Raji (cell line): ENCODE data around the gene TLNRD1.

Experiments used
- POLR2A ChIP-seq: IDR thresholded peaks from 2 replicates; pipeline ENCODE4 v1.6.1; 2011; ENCODE audit warnings: low read depth, low read length, control low read depth; ENCODE audit not compliant: insufficient read depth

Gene TLNRD1

DNA sequence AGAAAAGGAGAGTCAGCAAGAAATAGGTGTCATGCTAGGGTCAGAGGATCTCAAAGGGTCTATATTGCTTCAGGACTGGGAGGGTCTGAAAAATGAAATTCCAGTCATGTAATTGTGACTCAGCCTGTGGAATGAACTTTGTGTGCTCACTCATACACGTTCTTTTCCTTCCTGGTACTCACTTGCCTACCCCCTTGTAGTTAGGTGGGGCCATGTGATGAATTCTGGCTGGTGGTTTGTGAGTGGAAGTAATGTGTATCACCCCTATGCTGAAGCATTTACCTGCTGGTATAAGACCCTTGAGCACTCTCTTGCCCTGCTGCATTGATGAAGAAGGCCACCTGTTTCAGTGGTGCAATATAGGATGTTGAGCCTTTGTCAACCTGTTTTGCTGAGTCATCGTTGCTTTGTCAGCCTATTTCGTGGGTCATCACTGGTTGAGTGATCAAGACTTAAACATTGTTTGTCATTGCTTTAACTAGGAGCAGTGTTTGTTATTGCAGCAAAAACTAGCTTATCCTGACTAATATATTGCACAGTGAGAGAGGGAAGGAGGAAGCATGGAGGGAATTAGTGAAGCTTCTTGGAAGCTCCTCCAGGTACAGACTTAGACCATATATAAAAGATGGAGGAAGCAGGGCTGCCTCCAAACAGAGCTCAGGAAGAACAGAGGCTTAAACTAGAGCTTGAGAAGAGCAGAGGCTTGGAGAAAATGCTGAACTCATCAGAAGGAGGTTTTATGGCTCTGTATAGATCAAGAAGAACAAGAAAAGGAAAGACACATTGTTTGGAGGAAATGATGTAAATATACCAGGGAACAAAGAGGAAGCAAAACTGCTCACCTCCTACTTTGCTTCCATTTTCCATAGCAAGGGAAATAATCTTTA is 28.9 kb downstream of the TLNRD1 start:
- no peak for TF ChIP-seq POLR2A

DNA sequence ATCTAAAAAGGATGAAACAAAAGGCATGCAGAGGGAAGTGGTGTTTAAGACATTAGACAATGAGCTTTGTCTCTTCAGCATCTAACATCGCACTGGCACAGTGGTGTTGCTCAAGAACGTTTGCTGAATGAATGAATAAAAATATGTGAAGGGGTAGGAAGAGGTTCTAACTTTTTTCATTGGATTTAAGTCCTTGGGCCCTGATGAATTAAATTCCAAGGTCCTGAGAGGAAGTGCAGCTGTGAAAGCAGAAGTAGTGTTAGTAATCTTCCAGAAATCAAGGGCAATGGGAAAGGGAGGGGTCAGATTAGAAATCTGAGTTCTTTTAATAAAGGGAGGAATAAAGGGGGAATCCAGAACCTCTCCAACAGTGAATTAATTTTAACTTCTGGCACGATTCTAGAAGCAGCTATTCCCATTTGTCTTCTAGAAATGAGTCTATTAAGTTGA is 29.6 kb downstream of the TLNRD1 start:
- TF ChIP-seq POLR2A, result no peak

DNA sequence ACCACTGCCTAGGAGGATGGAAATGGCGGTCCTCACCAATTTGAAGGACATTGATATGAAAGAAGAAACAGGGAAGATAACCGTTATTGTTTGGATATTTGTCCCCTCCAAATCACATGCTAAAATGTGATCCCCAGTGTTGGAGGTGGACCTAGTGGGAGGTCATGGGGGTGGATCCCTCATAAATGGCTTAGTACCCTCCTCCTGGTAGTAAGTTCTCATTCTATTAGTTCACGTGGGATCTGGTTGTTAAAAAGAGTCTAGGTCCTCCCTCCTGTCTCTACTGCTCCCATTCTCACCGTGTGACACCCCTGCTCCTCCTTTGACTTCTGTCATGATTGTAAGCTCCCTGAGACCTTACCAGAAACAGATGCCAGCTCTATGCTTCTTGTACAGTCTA is 30.5 kb downstream of the TLNRD1 start:
- no peak for TF ChIP-seq POLR2A

DNA sequence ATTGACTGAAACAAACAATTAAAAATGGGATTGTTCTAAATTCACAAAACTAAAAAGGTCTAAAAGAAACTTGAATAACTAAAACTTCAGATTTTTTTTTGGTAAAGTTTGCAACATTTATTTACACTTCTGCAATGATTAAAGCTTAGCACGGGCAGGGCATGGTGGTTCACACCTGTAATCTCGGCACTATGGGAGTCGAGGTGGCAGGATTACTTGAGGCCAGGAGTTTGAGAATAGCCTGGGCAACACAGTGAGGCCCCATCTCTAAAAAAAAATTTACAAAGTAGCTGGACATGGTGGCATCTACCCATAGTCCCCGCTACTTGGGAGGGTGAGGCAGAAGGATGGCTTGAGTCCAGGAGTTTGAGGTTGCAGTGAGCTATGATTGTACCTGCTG is 31.6 kb downstream of the TLNRD1 start:
- no peak for TF ChIP-seq POLR2A

DNA sequence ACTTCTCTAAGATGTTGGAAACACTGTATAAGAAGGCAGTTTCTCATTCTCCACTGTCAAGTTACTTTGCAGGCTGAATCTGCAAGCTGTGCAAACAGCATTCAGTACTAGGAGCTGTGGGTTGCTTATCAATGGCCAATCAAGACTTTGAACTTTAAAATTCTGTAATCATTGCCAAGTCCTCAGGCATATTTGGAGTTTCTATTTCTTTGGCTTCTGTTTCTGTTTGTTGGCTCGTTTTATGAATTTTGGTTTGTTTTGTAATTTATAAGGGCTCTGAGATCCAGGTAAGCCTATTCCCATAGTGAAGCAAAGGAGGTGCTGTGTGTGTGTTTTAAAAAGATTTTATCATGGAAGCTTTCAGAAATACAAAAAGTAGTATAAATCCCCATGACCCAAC is 32.1 kb downstream of the TLNRD1 start:
- no peak for TF ChIP-seq POLR2A

DNA sequence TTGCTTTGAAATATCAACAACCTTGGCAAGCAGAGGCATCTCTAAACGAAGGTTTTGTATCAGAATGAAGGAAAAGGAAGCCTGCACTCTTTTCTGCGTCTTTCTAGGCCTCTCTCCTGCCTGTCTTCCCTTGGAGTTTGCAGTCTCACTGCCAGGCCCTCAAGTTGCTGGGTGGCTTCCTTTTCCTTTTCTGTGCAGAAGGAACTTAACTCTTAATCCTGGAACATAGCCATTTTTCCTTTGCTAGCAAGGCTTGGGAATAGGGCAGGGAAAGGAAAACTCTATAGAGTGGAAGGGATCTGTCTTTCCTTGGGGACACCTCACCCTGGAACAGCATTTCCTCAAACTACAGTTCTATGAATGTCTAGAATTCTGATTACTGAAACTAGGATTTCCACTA is 32.8 kb downstream of the TLNRD1 start:
- no peak for TF ChIP-seq POLR2A

DNA sequence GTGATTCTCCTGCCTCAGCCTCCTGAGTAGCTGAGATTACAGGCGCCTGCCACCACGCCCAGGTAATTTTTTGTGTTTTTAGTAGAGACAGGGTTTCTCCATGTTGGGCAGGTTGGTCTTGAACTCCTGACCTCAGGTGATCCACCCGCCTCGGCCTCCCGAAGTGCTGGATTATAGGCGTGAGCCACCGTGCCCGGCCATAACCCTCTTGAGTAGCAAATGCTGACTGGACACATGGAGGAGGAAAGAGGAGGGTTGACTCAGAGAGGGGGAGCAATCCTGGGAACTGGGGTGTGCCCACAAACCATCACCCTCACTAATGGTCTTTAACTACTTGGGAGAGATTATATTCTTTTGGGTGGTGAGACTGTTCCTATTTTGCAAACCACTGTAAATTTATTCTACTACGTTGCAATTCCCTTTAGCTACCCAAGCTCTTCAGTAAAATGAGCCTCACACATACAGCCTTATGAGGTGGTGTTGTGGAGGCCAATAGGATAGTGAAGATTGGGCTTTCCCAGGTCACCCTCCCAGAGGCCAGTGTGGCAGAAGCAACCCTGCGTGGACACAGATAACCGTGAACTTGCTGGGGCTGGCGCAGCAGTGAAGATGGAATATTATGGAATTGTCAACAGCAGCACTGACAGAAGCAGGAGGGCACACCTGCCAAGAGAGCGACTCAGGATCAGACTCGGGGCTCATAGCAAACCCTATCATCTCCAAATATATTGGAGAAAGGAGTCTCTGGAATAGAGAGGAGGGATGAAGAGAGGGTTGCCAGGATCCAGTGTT is 37.4 kb downstream of the TLNRD1 start:
- no peak for TF ChIP-seq POLR2A

- no peak for TF ChIP-seq POLR2A
Measured at GRCh38 chr15:81038975-81039607, 38.4 kb downstream of the TLNRD1 start.

- TF ChIP-seq POLR2A, result no peak
Measured at GRCh38 chr15:81040757-81041156, 40.0 kb downstream of the TLNRD1 start.

DNA sequence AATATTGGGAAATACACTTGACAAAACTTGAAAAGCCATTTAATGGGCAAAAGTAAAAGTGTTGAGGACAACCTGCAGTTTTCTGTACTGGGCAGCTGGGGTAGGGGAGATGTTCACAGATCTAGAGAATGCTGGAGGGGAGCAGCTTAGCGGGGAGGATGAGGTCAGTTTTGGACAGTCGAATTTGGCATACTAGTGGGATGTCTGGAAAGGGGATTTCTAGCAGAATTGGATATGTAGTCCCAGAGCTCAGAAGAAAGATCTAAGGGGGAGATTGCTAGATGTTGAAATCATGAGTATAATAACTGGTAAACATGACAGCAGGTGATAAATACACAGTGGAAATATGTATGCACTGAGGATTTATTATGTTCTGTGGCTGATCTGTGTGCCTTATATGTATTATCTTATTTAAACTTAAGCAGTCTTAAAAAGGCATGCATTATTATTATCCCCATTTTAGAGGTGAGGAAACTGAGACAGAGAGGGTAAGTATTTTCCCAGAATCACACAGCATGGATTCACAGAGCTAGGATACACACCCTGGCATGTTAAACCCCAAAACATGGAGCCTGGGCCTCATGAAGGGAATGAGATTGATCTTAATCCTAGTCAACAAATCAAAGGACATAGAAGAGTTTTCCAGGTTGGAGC is 42.7 kb downstream of the TLNRD1 start:
- TF ChIP-seq POLR2A, result no peak

GRCh38 chr15:81043935-81044575 is 43.3 kb downstream of the TLNRD1 start:
- no peak for TF ChIP-seq POLR2A

- no peak for TF ChIP-seq POLR2A
Measured at GRCh38 chr15:81046290-81046689, 45.6 kb downstream of the TLNRD1 start.

GRCh38 chr15:81047928-81048327 is 47.2 kb downstream of the TLNRD1 start:
- no peak for TF ChIP-seq POLR2A

DNA sequence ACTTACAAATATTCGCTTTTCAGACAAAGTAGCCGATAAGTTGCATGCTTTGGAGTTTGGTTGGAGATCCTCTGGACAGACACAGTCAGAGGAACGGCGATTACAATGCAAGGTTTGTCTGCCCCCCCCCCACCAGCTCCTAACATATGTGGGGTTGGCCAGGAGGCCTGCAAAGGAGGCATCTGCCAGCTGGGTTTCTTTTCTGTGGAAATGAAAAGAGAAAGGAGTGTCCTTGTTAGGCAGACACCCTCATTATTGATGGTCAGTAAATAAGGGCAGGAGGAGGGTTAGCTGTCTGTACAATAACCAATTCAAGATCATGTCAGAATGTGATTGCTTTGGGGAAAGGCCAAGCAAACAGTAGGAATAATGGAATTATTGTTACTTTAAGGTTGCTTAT is 49.1 kb downstream of the TLNRD1 start:
- no peak for TF ChIP-seq POLR2A

GRCh38 chr15:81050259-81050658 is 49.5 kb downstream of the TLNRD1 start:
- no peak for TF ChIP-seq POLR2A
